ENCODE data around the gene SUGCT. TPM values are rescaled to one million over a fixed set of nuclear protein-coding genes. Genes with fewer than 3 reads are reported as not detected.
"Not testable (repeated sequence)": the region's sequence is repeated elsewhere in the genome, so short reads cannot be mapped to it uniquely, and the experiment has no call there.

SUGCT gene
- total and polyA plus RNA-seq, 12 donors: 8.4 to 96.4 (median 25.5) TPM

GRCh38 chr7:40115936-40116335 is 18.9 kb upstream of the SUGCT start:
- WGBS, 4 donors: 97 to 99% (median 98%) methylated on average over 2 of the region's 2 CpGs
- DNase-seq: no peak
- Histone ChIP-seq H3K27me3 (no peaks in the 10 kb centered on the region), H3K36me3 (replicated peaks in 1 of 2) (no peaks in the 10 kb centered on the region), H3K4me1 (replicated peaks in 1 of 2) (no peaks in the 10 kb centered on the region), H3K9me3 (replicated peaks in 1 of 3) (no peaks in the 10 kb centered on the region), H3K27ac (no peak overlapping the region), H3K4me3 (no peak overlapping the region)
- TF ChIP-seq, protein P1, sequence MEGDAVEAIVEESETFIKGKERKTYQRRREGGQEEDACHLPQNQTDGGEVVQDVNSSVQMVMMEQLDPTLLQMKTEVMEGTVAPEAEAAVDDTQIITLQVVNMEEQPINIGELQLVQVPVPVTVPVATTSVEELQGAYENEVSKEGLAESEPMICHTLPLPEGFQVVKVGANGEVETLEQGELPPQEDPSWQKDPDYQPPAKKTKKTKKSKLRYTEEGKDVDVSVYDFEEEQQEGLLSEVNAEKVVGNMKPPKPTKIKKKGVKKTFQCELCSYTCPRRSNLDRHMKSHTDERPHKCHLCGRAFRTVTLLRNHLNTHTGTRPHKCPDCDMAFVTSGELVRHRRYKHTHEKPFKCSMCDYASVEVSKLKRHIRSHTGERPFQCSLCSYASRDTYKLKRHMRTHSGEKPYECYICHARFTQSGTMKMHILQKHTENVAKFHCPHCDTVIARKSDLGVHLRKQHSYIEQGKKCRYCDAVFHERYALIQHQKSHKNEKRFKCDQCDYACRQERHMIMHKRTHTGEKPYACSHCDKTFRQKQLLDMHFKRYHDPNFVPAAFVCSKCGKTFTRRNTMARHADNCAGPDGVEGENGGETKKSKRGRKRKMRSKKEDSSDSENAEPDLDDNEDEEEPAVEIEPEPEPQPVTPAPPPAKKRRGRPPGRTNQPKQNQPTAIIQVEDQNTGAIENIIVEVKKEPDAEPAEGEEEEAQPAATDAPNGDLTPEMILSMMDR (IDR thresholded peaks at IDR 0.05): no peak
- TF ChIP-seq POLR2A (IDR thresholded peaks at IDR 0.05): no peak
- intact Hi-C loops (cut with DNase I): no loop called here

DNA sequence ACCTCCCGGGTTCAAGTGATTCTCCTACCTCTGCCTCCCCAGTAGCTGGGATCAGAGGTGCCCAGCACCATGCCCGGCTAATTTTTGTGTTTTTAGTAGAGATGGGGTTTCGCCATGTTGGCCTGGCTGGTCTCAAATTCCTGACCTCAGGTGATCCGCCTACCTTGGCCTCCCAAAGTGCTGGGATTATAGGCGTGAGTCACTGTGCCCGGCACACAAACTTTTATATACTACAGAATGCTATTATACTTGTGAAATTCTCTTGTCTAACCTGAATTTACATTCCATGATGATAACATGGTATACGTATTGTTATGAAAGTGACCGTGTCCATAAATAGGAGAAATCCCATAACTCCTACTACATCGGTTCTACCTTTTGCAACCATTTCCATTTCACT is 17.6 kb upstream of the SUGCT start:
- H3K27me3 ChIP-seq; H3K27ac ChIP-seq; H3K9me3 ChIP-seq (replicated peaks in 1 of 3); intact Hi-C loops (cut with DNase I); H3K36me3 ChIP-seq (replicated peaks in 1 of 2); H3K4me3 ChIP-seq; DNase-seq; H3K4me1 ChIP-seq (replicated peaks in 1 of 2): not testable (repeated sequence)
- 93 to 99% (median 95%) methylated on average over 9 of the region's 9 CpGs for WGBS, 4 donors

GRCh38 chr7:40118201-40118600 is 16.6 kb upstream of the SUGCT start:
- intact Hi-C loops (cut with DNase I); H3K4me1 ChIP-seq (replicated peaks in 1 of 2); DNase-seq; H3K27ac ChIP-seq; H3K4me3 ChIP-seq; H3K27me3 ChIP-seq; H3K36me3 ChIP-seq (replicated peaks in 1 of 2); H3K9me3 ChIP-seq (replicated peaks in 1 of 3): not testable (repeated sequence)
- WGBS, 4 donors: 82 to 91% (median 86%) methylated on average over 7 of the region's 7 CpGs

DNA sequence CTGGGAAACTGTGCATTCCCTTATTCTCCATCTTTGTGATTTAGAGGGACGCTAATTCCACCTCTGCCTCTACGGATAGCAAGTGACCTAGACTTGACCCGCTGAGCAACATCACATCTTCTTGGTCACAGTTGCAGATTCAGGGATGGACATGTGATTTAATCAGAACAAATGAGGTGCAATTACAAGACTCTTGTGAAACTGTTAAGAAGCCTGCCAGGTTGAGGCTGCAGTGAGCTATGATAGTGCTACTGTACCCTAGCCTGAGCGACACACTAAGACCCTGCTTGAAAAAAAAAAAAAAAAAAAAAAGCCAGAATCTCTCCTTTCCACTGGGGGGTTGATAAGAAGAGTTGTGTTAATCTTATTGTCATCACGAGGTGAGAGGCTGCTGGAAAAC is 14.8 kb upstream of the SUGCT start:
- intact Hi-C loops (cut with DNase I): no loop called here
- no peak overlapping the region for H3K27ac ChIP-seq
- TF ChIP-seq, protein P1 (IDR thresholded peaks at IDR 0.05): no peak
- no peak for TF ChIP-seq POLR2A (IDR thresholded peaks at IDR 0.05)
- WGBS, 4 donors: 84 to 90% (median 89%) methylated on average over 5 of the region's 5 CpGs
- H3K4me3 ChIP-seq: no peak overlapping the region
- no peaks in the 10 kb centered on the region for H3K36me3 ChIP-seq (replicated peaks in 1 of 2)
- H3K27me3 ChIP-seq: no peaks in the 10 kb centered on the region
- H3K9me3 ChIP-seq (replicated peaks in 1 of 3): no peaks in the 10 kb centered on the region
- H3K4me1 ChIP-seq (replicated peaks in 1 of 2): no peaks in the 10 kb centered on the region
- no peak for DNase-seq

- 92 to 96% (median 95%) methylated on average over 14 of the region's 14 CpGs for WGBS, 4 donors
- H3K9me3 ChIP-seq (replicated peaks in 1 of 3); intact Hi-C loops (cut with DNase I); H3K4me1 ChIP-seq (replicated peaks in 1 of 2); H3K36me3 ChIP-seq (replicated peaks in 1 of 2); DNase-seq; H3K27ac ChIP-seq; H3K27me3 ChIP-seq; H3K4me3 ChIP-seq: not testable (repeated sequence)
Observed at GRCh38 chr7:40122100-40122939, 12.5 kb upstream of the SUGCT start.

- Histone ChIP-seq H3K4me1 (replicated peaks in 1 of 2) (no peaks in the 10 kb centered on the region), H3K4me3 (no peak overlapping the region), H3K27me3 (no peaks in the 10 kb centered on the region), H3K9me3 (replicated peaks in 1 of 3) (no peaks in the 10 kb centered on the region), H3K27ac (no peak overlapping the region), H3K36me3 (replicated peaks in 1 of 2) (no peaks in the 10 kb centered on the region)
- intact Hi-C loops (cut with DNase I): no loop called here
- no peak for DNase-seq
- 98 to 100% (median 99%) methylated on average over 2 of the region's 2 CpGs for WGBS, 4 donors
- TF ChIP-seq POLR2A (IDR thresholded peaks at IDR 0.05): no peak
- TF ChIP-seq, protein P1 (IDR thresholded peaks at IDR 0.05): no peak
Observed at GRCh38 chr7:40122940-40123254, 11.9 kb upstream of the SUGCT start.
